ENCODE results near the gene FMNL1. TPM values are rescaled to one million over a fixed set of nuclear protein-coding genes. Genes with fewer than 3 reads are reported as not detected.

The FMNL1 gene
- total and polyA plus RNA-seq, 2 experiments from 2014 or later, result 1.4 to 4.2 TPM

GRCh38 chr17:45292696-45293412, 71.2 kb downstream of the FMNL1 start:
- no peaks in the 10 kb centered on the region for H3K9me3 ChIP-seq (ENCODE audit: low read depth)
- peak overlapping the region; percentile 24 for H3K9ac ChIP-seq
- peaks cover 60% of the 10 kb centered on the region for H3K4me1 ChIP-seq (ENCODE audit: insufficient read depth)
- H4K20me1 ChIP-seq (ENCODE audit: insufficient read depth), result no peaks in the 10 kb centered on the region
- in situ Hi-C loops (cut with MboI), result no loop called here
- peaks cover 11% of the 10 kb centered on the region; the same call in 1 of the 2 replicates for H3K36me3 ChIP-seq (ENCODE audit: low read depth)
- H2AFZ ChIP-seq, result no peak overlapping the region
- no peaks in the 10 kb centered on the region for H3K9me2 ChIP-seq (ENCODE audit: insufficient read depth)
- H3K79me2 ChIP-seq (ENCODE audit: insufficient read depth), result peaks cover 76% of the 10 kb centered on the region
- DNase-seq, result no peak
- H3F3A ChIP-seq (ENCODE audit: insufficient read depth), result peaks cover 51% of the 10 kb centered on the region
- WGBS, 2 experiments (ENCODE audit: low coverage in 1 of 2, low lambda C conversion rate in 2 of 2, missing lambda C conversion rate in 2 of 2), result 62 to 63% methylated on average over 12 of the region's 12 CpGs
- H3K4me3 ChIP-seq, result no peak overlapping the region
- H3K4me2 ChIP-seq (ENCODE audit: unreplicated experiment), result peak overlapping the region; percentile 37
- H3K27ac ChIP-seq, result peak overlapping the region; percentile 64
- no peaks in the 10 kb centered on the region for H3K27me3 ChIP-seq (replicated peaks; ENCODE audit: insufficient read depth)
- TF ChIP-seq EZH2 (IDR thresholded peaks at IDR 0.05; ENCODE audit: insufficient read depth, poor library complexity, severe bottlenecking), result no peak
- no peak for TF ChIP-seq EZH2phosphoT487 (IDR thresholded peaks at IDR 0.05; ENCODE audit: insufficient read depth, low read depth)

GRCh38 chr17:45293413-45294211, 71.9 kb downstream of the FMNL1 start:
- no peaks in the 10 kb centered on the region for H3K9me2 ChIP-seq (ENCODE audit: insufficient read depth)
- peaks cover 58% of the 10 kb centered on the region for H3F3A ChIP-seq (ENCODE audit: insufficient read depth)
- peaks cover 82% of the 10 kb centered on the region for H3K79me2 ChIP-seq (ENCODE audit: insufficient read depth)
- TF ChIP-seq EZH2phosphoT487 (IDR thresholded peaks at IDR 0.05; ENCODE audit: insufficient read depth, low read depth) (no peak), EZH2 (IDR thresholded peaks at IDR 0.05; ENCODE audit: insufficient read depth, poor library complexity, severe bottlenecking) (no peak)
- peak overlapping the region; percentile 64 for H3K27ac ChIP-seq
- peak overlapping the region; percentile 37 for H3K4me2 ChIP-seq (ENCODE audit: unreplicated experiment)
- H3K27me3 ChIP-seq (replicated peaks; ENCODE audit: insufficient read depth), result no peaks in the 10 kb centered on the region
- H3K9ac ChIP-seq, result peak overlapping the region; percentile 24
- no peaks in the 10 kb centered on the region for H4K20me1 ChIP-seq (ENCODE audit: insufficient read depth)
- DNase-seq, result peak; percentile 96
- H3K9me3 ChIP-seq (ENCODE audit: low read depth), result no peaks in the 10 kb centered on the region
- peaks cover 68% of the 10 kb centered on the region for H3K4me1 ChIP-seq (ENCODE audit: insufficient read depth)
- peaks cover 17% of the 10 kb centered on the region; the same call in 1 of the 2 replicates for H3K36me3 ChIP-seq (ENCODE audit: low read depth)
- H3K4me3 ChIP-seq, result no peak overlapping the region
- in situ Hi-C loops (cut with MboI), result no loop called here
- no peak overlapping the region for H2AFZ ChIP-seq
- 14 to 17% methylated on average over 10 of the region's 10 CpGs for WGBS, 2 experiments (ENCODE audit: low coverage in 1 of 2, low lambda C conversion rate in 2 of 2, missing lambda C conversion rate in 2 of 2)

GRCh38 chr17:45294506-45294905, 72.8 kb downstream of the FMNL1 start:
- H3K9ac ChIP-seq, result peak overlapping the region; percentile 24; the same call in 1 of the 2 replicates
- 25 to 27% methylated on average over 3 of the region's 3 CpGs for WGBS, 2 experiments (ENCODE audit: low coverage in 1 of 2, low lambda C conversion rate in 2 of 2, missing lambda C conversion rate in 2 of 2)
- no peak overlapping the region for H3K4me3 ChIP-seq
- no peak overlapping the region for H2AFZ ChIP-seq
- peaks cover 74% of the 10 kb centered on the region for H3K4me1 ChIP-seq (ENCODE audit: insufficient read depth)
- H4K20me1 ChIP-seq (ENCODE audit: insufficient read depth), result no peaks in the 10 kb centered on the region
- peak overlapping the region; percentile 37 for H3K4me2 ChIP-seq (ENCODE audit: unreplicated experiment)
- in situ Hi-C loops (cut with MboI), result no loop called here
- DNase-seq, result peak; percentile 89
- H3F3A ChIP-seq (ENCODE audit: insufficient read depth), result peaks cover 64% of the 10 kb centered on the region
- TF ChIP-seq EZH2 (IDR thresholded peaks at IDR 0.05; ENCODE audit: insufficient read depth, poor library complexity, severe bottlenecking) (no peak), EZH2phosphoT487 (IDR thresholded peaks at IDR 0.05; ENCODE audit: insufficient read depth, low read depth) (no peak)
- no peaks in the 10 kb centered on the region for H3K27me3 ChIP-seq (replicated peaks; ENCODE audit: insufficient read depth)
- no peaks in the 10 kb centered on the region for H3K9me3 ChIP-seq (ENCODE audit: low read depth)
- H3K36me3 ChIP-seq (ENCODE audit: low read depth), result peaks cover 9% of the 10 kb centered on the region; the same call in 1 of the 2 replicates
- H3K9me2 ChIP-seq (ENCODE audit: insufficient read depth), result no peaks in the 10 kb centered on the region
- peaks cover 82% of the 10 kb centered on the region for H3K79me2 ChIP-seq (ENCODE audit: insufficient read depth)
- peak overlapping the region; percentile 64 for H3K27ac ChIP-seq

GRCh38 chr17:45296003-45296832, 74.5 kb downstream of the FMNL1 start:
- peaks cover 6% of the 10 kb centered on the region; the same call in 1 of the 2 replicates for H3K36me3 ChIP-seq (ENCODE audit: low read depth)
- TF ChIP-seq EZH2phosphoT487 (IDR thresholded peaks at IDR 0.05; ENCODE audit: insufficient read depth, low read depth) (no peak), EZH2 (IDR thresholded peaks at IDR 0.05; ENCODE audit: insufficient read depth, poor library complexity, severe bottlenecking) (no peak)
- no peak overlapping the region for H2AFZ ChIP-seq
- H3K4me3 ChIP-seq, result no peak overlapping the region
- no peaks in the 10 kb centered on the region for H3K9me3 ChIP-seq (ENCODE audit: low read depth)
- peak; percentile 82 for DNase-seq
- H3K27me3 ChIP-seq (replicated peaks; ENCODE audit: insufficient read depth), result no peaks in the 10 kb centered on the region
- no peaks in the 10 kb centered on the region for H4K20me1 ChIP-seq (ENCODE audit: insufficient read depth)
- H3K27ac ChIP-seq, result peak overlapping the region; percentile 33; the same call in 1 of the 2 replicates
- H3K4me1 ChIP-seq (ENCODE audit: insufficient read depth), result peaks cover 74% of the 10 kb centered on the region
- peaks cover 82% of the 10 kb centered on the region for H3K79me2 ChIP-seq (ENCODE audit: insufficient read depth)
- in situ Hi-C loops (cut with MboI), result no loop called here
- WGBS, 2 experiments (ENCODE audit: low coverage in 1 of 2, low lambda C conversion rate in 2 of 2, missing lambda C conversion rate in 2 of 2), result 80 to 82% methylated on average over 7 of the region's 7 CpGs
- H3K4me2 ChIP-seq (ENCODE audit: unreplicated experiment), result peak overlapping the region; percentile 12
- H3K9ac ChIP-seq, result no peak overlapping the region
- no peaks in the 10 kb centered on the region for H3K9me2 ChIP-seq (ENCODE audit: insufficient read depth)
- H3F3A ChIP-seq (ENCODE audit: insufficient read depth), result peaks cover 71% of the 10 kb centered on the region
